SHP77 treated with DMSO at 0.1 percent for 48 hours (cell line): ENCODE measurements around the gene TSPAN3.

Source experiments
- DNase-seq: peaks from one replicate; lab custom pipeline; 2025; lab: John Stamatoyannopoulos, UW

Gene TSPAN3

DNA sequence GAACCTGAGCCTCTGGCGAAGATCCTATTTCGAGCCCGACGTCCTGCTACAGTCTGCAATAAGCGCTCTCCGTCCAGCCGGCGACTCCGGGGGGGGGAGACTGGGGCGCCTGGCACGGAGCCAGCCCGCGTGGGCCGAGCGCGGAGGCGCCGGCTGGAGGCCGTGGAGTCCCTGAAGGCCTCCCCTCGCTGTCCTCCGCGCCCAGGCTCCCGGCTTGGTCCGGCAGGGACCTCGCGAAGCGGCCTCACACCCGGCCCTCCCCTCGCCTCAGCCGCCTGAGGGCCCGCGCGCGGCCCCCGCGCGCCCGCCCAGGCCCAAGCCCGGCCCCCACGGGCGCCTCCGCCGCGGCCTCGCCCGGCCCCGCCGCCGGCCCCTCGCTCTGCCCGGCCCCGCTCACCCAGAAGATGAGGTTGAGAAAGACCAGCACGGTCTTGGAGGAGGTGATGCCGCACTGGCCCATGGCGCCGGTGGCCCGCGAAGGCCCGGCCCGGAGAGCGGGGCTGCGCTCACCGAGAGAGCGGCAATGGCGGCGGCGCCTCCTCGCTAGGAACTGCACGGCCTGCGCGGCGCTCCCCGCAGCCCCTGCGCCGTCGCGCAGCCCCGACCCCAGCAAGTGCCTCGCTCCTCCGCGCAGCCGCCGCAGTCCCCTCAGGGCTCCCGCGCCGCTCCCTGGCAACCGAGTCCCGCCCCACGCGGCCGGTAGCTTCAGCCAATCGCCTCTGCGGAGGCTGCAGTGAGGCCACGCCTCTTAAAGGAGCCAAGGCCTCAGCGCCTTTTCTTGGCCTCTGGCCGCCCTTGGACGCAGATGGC is at the start of gene TSPAN3:
Gene TSPAN3, minus strand, starts transcription at position 615 of the 810 bp plus-strand sequence. Its CDS starts 155 bp downstream, at position 460.
- peak; percentile 76 for DNase-seq

DNA sequence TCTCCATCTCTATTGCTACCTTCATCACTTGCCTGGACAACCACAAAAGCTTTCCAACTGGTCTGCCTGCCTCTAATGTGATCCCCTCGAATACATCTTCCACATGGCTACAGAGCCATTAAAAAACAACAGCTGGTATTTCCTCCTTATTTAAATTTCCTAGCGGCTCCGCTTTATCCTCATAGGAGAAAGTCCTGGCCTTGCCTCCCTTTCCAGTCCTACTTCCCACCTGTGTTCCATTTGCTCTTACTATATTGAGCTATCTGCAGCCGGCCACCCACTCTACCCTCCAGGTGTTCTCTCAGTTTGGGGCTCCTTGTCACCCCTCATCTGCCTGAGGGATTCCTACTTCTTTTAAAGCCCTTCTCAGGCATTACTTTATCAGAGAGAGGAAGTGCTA is 49.7 kb upstream of the TSPAN3 start:
- no peak for DNase-seq

DNA sequence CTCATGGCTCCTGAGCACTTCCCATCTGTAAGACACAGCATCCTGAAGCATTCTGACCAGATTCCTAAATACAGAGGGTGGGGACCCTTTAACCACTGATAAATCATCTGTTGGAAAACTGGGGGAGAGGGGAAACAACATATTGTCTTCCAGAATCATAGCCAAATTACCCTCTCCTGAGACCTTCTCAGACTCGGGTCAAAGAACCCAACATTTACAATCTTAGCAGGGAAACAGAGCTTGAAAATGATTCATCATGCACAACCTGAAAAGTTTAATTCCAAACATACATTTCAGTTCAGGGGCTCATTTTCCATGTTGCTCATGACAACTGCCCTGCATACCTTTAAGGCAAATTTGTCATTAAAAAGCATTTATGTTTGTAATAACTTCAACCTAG is 48.5 kb upstream of the TSPAN3 start:
- DNase-seq = no peak

DNA sequence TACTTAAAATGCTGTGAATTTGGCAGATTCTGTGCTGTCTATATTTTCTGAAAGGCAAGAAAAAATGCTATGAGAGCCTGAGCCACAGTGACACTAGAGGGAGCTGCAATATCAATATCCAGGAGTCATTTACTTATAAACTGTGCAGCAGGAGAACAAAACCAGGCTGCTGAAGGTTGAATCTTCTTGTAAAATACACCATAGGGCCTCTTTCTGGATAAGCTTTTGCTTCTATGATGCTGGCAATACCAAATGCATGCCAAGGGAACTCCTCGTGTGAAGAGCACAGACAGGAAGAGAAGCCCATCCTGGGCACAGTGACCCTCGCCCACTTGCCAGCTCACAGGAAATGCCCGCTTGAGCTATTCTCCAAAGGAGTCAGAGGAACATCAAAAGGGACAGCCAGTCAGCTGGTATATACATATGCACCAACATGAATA is 48.0 kb upstream of the TSPAN3 start:
- DNase-seq = peak; percentile 12

DNA sequence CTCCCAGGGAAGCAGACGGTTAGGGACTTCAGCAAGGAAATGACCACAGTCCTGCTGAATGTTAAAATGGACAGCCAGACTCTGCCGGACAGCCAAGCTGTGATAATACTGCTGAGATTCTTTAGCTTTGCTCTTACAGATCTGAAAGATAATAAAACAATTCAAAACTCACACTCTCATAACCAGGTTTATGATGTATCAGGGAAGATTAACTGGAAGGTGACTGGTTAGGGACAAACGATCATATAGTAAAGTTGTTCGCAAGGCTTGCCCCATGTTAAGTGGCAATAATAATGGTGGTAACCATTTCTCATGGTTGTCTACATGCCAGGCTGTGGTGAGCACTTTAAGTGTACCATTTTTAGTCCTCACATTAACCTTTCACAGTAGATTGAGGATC is 44.3 kb upstream of the TSPAN3 start:
- no peak for DNase-seq

DNA sequence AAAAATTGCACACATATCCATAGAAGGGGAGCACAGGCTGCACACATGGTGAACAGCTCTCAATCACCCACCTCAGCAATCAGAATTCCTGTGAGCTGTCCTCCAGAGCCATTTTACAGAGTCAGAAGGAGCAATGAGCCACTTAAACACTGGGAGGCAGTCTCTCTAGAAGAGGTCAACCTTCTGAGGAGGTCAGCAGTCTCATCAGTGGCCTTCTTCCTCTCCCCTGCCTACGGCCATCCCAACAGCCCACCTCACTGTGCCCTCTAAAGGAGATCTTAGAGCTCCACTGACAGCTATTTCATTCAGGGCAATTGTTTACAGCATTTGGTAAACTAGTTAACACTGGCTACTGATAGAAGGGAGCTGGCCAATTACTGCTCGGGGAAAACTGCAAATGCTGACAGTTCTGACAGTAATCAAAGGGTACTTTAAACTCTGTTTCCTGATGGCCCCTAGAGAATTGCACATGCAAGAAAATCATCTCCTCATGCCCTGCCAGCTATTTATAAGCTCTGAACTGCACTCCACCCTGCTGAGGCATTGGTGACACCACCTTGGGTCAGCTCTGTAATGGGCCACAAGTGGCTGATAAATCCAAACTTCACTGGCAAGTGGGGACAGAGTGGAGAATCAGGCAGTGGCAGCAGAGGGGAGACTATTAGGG is 42.1 kb upstream of the TSPAN3 start:
- DNase-seq = no peak

DNA sequence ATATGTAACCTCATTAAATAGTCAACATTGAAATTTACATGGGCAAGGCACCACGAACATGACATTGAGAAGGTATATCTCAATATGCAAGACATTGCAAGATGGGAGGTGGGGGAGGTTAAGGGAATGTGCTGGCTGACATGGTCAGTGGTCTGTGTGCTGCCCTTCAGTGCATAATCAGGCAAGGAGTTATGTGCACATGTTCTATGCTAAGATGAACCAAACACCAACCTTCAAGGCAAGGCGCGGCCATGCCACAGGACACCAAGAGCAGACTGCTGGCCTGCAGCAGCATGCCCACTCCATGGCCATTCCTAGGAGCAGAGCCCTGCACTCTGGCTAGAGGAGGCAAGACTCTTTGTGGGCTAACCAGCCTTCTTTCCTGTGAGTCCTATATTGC is 40.9 kb upstream of the TSPAN3 start:
- DNase-seq = no peak

DNA sequence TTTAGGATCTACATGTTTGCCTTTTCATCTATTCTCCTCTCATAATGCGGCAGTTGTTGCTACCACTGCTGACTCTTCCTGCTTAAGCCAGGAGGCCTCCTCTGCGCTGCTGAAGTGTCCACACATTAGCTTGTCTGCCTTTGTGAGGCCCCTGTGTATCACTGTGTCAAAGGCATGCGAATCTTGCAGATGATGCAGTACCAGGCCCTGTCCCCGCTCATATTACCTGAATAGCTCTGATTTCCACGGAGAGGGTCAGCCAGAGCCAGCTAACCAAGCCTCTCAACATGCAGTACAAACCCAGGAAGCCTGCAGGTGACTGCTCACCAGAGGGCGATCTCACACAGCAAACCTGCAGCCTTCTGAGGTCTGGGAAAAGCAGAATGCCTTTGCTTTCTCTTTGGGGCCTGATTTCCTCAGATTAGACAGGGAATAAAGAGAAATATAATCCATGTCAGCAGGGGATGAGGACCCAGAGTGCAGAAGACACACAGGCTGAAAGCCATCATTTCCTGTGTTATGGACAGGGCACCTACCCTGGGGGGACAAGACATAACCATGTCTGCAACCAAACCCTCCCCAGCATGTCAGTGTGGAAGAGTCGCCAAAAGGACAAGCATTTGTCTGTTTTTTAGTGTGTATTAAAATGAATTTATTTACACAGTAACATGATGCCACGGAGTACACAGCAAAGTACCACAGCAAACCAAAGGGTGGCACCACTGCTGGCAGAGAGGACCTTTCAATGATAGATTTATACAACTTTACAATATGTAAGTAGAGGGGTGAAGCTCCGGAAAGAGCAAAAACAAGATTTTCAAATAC is 36.8 kb upstream of the TSPAN3 start:
- no peak for DNase-seq

DNA sequence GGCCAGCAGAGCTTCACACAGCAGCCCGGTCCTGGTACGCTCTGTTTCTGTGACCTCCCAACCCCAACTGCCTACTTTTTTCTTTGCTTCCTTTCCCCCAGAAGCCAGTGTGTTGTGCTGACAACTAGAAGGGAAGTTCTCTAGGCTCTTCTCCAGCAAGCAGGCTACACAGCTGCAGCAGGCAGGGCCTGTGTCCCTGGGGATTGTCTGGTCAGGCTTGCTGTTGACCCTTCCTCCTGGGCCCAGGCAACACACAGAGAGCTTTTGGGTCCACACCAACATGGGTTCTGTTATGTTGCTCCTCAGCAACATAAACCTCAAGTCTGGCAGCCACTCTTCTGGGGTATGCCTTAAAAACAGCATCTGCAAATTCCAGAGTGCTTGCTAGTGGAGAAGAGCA is 36.2 kb upstream of the TSPAN3 start:
- no peak for DNase-seq

DNA sequence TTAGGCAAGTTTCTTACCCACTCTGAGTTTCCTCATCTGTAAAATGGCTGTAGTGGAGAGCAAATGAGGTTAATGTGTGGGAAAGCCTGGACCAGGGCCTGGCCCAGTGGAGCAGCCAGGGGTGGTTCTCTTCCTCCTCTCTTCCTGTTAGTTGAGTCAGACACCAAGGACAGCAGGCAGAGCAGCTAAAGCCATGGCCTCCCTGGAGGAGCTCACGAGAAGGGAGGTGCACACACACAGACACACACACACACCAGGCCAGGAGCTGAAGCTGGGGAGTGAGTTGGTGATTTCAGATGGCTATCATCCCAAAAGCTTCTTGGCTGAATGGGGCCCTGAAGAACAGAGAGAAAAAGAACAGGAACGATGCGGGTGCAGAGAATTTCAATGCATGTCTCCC is 33.2 kb upstream of the TSPAN3 start:
- DNase-seq = no peak

DNA sequence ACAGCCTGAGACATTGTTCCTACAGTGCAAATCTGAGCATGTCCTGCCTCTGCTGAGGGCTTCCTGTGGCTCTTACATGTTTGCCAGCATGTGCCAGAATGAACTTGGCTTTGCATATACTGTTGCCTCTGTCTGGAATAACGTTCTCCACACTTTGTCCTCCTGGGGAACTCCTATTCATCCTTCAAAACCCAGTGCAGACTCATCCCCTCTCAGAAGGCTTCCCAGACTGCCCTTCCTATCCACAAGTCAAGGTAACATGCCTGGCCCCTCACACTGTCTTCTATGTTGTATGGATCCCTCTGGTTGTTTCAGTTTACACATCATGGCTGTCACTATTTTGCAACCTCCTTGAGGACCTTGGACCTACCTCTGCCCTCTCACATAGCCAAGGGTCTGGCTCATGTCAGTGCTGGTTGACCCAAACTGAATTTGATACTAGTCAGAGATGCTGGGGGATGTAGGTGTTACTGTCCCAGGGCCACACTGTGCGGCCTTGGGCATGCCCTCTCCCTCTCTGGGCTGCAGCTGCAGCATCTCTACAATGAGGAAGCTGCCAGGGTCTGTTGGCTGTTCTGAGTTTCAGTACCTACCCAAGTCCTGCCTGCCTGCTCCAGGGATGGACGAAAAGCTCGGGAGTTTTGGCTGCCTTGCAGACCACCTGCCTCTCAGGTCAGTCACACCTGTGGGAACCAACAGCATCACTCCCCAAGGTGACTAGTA is 29.0 kb upstream of the TSPAN3 start:
- DNase-seq = no peak

DNA sequence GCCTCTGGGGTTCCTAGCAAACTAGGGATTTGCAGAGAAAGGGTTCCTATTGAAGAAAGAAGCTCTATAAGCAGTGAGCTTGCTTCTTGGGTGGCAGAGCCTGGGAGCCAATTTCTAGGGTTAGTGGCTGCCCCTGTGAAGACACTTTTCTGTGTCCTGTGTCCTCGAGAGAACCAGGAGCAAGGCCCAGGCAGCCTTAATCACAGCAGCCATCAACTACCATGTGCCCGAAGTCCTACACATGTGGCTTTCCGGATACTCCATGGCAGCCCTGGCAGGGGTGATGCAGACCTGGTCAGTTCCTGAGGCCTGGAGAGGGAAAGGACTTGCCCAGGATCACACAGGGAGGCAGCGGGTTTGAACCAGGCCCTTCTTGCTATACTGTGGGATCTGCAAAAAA is 27.7 kb upstream of the TSPAN3 start:
- DNase-seq = no peak

DNA sequence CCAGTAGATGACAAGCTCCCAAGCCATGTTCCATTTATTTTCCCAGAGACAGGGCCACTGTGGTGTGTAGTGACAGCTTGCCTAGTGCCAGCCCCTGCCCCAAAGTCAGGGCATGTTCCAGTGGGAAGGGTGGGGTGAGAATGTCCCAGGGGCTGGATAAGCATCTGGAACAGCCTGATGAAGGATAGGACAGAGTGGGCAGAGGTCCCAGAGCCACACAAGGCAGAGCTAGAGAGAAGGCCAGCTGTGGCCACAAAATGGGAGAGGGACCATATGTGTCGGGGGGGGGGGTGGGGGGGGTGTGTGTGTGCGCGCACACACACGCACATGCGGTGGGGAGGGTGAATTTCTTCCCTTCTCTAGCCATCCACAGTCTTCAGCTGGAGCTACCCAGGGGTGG is 27.0 kb upstream of the TSPAN3 start:
- no peak for DNase-seq

DNA sequence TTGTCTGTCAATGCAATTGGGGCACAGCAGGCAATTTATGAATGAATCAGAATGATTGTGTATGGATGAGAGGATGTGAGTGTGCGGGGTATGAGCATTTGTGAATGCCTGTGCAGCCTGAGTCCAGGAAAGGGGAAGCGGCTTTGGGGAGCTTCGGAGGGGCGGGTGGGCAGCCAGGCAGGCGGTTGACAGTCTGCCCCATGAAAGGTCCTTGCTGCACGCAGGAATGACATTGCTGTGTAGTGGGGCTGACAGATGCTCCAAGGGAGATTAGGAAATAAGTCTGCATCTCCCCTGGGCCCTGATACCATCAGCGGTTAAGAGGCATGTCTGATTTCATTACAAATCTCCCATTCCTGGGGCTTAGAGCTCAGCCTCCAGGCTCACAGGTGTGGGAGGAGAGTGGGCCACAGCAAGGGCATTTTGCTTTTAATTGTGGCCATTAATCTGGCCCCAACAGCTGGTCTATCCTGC is 26.4 kb upstream of the TSPAN3 start:
- DNase-seq = no peak

DNA sequence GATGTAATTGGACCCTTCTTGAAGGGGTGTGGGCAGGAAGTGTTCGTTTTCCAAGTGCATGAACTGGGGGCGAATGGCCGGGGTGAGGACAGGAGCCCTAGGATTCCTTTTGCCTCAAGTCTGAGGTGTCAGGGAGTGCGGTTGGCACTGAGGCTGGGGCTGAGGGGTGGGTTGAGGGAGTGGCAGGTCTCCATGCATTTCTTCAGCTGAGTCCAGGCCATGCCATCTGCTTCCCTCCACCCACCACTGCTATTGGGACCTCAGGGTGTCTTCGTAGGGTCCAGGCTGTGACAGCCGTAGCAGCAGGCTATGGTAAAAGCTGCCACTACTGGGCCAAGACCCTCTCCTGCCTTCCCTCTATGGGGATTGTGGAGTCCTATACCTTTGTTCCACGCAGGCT is 25.6 kb upstream of the TSPAN3 start:
- no peak for DNase-seq

DNA sequence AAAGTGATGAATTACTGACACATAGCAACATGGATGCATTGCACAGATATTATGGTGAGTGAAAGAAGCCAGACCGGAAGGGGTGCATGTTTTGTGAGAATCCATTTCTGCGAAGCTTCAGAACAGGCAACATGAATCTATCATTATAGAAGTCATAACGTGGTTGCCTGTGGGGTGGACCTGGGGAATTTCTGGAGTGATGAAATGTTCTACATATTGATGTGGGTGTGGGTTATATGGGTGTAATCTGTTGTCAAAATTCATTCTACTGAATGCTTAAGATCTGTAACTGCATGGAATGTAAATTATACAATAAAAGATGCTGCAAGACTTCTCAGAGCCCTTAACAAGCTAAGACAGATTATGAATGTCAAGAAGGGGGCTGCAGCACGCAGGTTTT is 25.2 kb upstream of the TSPAN3 start:
- DNase-seq = no peak

DNA sequence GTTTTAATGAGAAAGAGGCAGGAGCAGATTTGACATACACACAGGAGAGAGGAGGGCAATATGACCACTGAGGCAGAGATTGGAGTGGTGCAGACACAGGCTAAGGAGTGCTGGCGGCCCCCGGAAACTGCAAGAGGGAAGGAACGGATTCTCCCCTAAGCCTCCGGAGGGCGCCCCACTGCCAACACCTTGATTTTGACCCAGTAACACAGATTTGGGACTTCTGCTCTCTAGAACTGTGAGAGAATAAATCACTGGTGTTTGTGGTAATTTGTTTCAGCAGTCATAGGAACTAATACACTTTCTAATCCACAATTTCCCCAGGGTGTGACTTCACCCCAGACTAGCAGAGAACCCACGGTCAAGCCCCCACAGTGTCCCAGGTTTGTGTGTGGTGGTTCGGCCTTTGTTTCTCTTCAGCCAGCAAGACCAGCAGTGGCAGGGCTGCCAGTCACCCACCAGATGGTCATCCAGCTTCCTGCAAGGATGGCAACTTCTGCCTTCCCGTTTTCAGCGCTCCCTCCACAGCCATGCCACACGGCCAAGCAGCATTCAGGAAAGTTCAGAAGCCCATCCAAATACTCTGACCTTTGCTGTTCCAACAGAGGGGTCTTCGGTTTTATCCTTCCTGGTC is 23.6 kb upstream of the TSPAN3 start:
- no peak for DNase-seq

DNA sequence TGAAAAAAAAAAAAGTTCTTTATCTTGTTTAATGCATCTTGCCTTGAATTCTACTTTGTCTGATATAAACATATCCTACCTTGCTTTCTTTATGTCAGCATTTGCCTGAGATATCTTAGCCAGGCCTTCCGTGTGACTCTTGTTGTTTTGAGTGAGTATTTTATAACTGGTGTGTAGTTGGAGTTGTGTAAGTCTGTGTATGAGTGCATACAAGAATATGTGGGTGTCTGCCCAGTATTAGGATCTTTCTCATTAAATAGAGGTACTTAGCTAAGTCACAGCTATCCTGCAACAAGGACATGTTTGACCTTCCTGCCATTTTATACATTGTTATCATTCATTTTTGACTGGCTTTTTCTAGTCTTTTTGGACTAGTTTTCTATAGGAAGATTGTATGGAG is 22.5 kb upstream of the TSPAN3 start:
- no peak for DNase-seq

DNA sequence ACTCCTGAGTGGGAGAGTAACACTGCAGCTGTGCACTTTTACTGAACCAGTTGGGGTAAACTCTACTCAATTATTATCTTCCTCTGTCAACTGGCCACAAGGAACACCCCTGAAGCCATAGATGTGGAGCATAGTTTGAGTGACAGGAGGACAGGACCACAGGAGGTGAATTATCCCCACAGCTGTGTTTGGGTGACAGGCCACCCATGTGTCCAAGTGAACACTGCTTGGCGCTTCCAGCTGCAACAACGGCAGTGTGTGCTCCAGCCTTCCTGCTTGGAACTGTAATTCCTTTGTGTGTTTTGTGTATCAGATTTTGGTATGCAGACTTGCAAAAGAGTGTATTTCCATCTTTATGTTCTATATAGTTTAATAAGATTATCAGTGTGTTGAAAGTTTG is 20.2 kb upstream of the TSPAN3 start:
- no peak for DNase-seq

DNA sequence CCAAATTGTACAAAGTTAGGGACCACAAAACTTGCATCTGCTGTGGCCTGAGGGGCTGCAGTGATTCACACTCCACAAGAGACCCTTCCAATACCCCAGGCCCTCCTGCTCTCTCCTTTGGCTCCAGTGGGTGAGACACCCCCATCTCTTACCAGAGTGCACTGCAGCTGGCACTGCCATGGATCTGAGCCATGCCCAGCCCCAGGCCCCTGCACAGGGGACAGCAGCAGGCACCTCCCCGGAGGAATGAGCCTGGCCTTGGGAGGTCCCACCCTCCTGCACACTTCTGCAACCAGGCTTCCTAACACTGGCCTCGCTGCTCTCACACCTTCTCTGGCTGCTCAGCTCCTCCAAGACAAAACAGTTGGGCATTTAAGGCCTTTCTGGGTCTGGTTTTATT is 16.3 kb upstream of the TSPAN3 start:
- no peak for DNase-seq

DNA sequence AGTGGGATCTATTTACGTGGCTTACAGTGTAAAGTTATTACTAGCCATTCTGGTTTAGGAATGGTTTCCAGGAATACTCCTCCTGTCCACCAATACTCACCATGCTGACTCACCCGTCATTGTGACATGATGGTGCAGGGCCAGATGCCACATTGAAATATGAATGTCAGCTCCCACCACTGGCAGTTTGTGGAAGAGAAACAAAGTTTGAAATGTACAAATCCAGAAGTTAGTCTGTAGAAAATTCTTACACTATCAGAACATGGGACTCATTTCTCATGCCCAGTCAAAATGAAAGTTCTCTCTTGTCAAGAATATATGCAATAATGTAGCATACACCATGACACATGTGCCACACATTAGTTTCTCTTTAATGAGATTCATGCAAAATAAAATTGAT is 14.4 kb upstream of the TSPAN3 start:
- DNase-seq = no peak

DNA sequence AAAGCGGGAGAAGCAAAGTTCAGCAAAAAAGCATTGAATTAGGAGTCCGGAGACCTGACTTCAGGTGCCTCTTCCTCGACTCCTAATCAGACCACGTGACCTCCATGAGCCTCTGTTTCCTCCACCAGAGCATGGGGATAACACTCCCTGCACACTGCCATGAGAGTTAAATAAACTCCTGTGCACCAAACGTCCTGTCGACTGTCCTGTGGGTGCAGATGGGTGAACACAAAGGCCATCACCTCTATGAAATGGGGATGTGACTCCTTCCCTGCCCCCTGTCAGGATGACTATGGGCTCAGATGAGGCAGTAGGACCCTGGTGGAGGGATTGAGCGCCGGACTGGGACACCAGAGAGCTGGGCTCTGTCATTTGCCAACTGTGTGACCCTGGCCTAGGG is 13.5 kb upstream of the TSPAN3 start:
- no peak for DNase-seq
